K562 (cell line): ENCODE results near the gene LACTB. TPM values are rescaled to one million over a fixed set of nuclear protein-coding genes. Genes with fewer than 3 reads are reported as not detected.

Source experiments
- ARID1B ChIP-seq: fragments of 450-650 bp; IDR thresholded peaks from 2 replicates; pipeline ENCODE4 v1.6.1; 2016; ENCODE audit warnings: antibody characterized with exemption, mild to moderate bottlenecking, inconsistent platforms
- BHLHE40 ChIP-seq: IDR thresholded peaks from 2 replicates; pipeline ENCODE4 v1.6.1; 2011; ENCODE audit warnings: low read length, improper control_type of control experiment
- GATAD2B ChIP-seq: fragments of 450-650 bp; IDR thresholded peaks from 2 replicates; pipeline ENCODE4 v1.6.1; 2017; ENCODE audit warnings: mild to moderate bottlenecking, borderline replicate concordance
- GTF2E2 ChIP-seq: fragments of 200-800 bp; sonication (Bioruptor generic); IDR thresholded peaks from 2 replicates; pipeline ENCODE4 v1.6.1; 2016; ENCODE audit warnings: missing genetic modification characterization, missing compliant biosample characterization
- HDAC3 ChIP-seq: fragments of 450-650 bp; IDR thresholded peaks from 2 replicates; pipeline ENCODE4 v1.6.1; 2018; ENCODE audit warnings: borderline replicate concordance, mild to moderate bottlenecking, moderate library complexity; ENCODE audit not compliant: partially characterized antibody
- JUND ChIP-seq, 2 experiments: IDR thresholded peaks; 2 replicates in 1 of 2; 3 replicates in 1 of 2; pipeline ENCODE4 v1.6.1; 2011; ENCODE audit warnings: borderline replicate concordance in 2 of 2, low read depth in 2 of 2, low read length in 2 of 2, improper control_type of control experiment in 1 of 2, missing biosample characterization in 1 of 2, missing genetic modification characterization in 1 of 2, missing genetic modification reagents in 1 of 2
- KLF10 ChIP-seq: fragments of 250-450 bp; sonication (Bioruptor Pico); IDR thresholded peaks from 2 replicates; pipeline ENCODE4 v1.6.1; 2021; ENCODE audit warnings: matching md5 sums
- MCM7 ChIP-seq, 2 experiments: fragments of 450-650 bp; IDR thresholded peaks; 2 replicates each; pipeline ENCODE4 v1.6.1; 2016 to 2018
- MYC ChIP-seq, 2 experiments: fragments of 250-450 bp in 1 of 2; sonication (Bioruptor Pico) in 1 of 2; IDR thresholded peaks; 2 replicates each; pipeline versions ENCODE4 v1.5.1 to v1.6.1; 2012 to 2021; ENCODE audit warnings: low read depth in 2 of 2, borderline replicate concordance in 1 of 2, improper control_type of control experiment in 1 of 2, low read length in 1 of 2, mild to moderate bottlenecking in 1 of 2, moderate library complexity in 1 of 2
- NRF1 ChIP-seq, 2 experiments: fragments of 450-650 bp; IDR thresholded peaks in 1 of 2; conservative IDR thresholded peaks in 1 of 2; 2 replicates each; pipeline ENCODE4 v1.6.1; 2014; ENCODE audit warnings: mild to moderate bottlenecking in 2 of 2
- RBM22 ChIP-seq: fragments of 200-400 bp; formaldehyde crosslinking; IDR thresholded peaks from 2 replicates; pipeline ENCODE4 v1.6.1; 2018; ENCODE audit warnings: low read length, low read depth; ENCODE audit not compliant: poor library complexity, severe bottlenecking
- RERE ChIP-seq: sonication (generic); formaldehyde crosslinking; IDR thresholded peaks from 2 replicates; pipeline ENCODE4 v1.8.0; 2023; ENCODE audit warnings: missing genetic modification reagents, mild to moderate bottlenecking, borderline replicate concordance
- SFPQ ChIP-seq: fragments of 200-400 bp; formaldehyde crosslinking; IDR thresholded peaks from 2 replicates; pipeline ENCODE4 v1.6.1; 2017; ENCODE audit warnings: mild to moderate bottlenecking, low read depth, low read length, moderate library complexity
- SP2 ChIP-seq: IDR thresholded peaks from 2 replicates; pipeline ENCODE4 v1.6.1; 2011; ENCODE audit warnings: mild to moderate bottlenecking, low read depth, low read length, moderate library complexity; ENCODE audit not compliant: poor library complexity, severe bottlenecking; ENCODE audit errors: extremely low read depth
- ZNF384 ChIP-seq: IDR thresholded peaks from 2 replicates; pipeline ENCODE4 v1.6.1; 2012; ENCODE audit warnings: low read depth, low read length, improper control_type of control experiment
- ZNF512 ChIP-seq: IDR thresholded peaks from 2 replicates; pipeline ENCODE4 v1.6.1; 2016; ENCODE audit warnings: missing genetic modification characterization, missing compliant biosample characterization
- polyA plus RNA-seq, 8 experiments: library from polyadenylated mRNA; depleted of rRNA in 4 of 8; stranded (reverse) in 5 of 8; unstranded in 3 of 8; fragments of >200 nt; fragmentation: Nextera tagmentation in 2 of 8; fragmentation: Illumina TruSeq in 1 of 8; extraction: Ambion mirVana in 2 of 8; extraction: Trizol in 1 of 8; gene quantifications; 2 replicates each; pipeline versions ENCODE4 v1.2.1 to v1.2.3, GENCODE V29; 2011 to 2014; ENCODE audit warnings: inconsistent platforms in 1 of 8, missing spikeins in 1 of 8
- total RNA-seq, 7 experiments: library from RNA; depleted of rRNA in 6 of 7; stranded (reverse); fragments of >200 nt in 6 of 7; fragmentation: Illumina TruSeq in 2 of 7; extraction: Trizol in 2 of 7; gene quantifications; 2 replicates each; pipeline versions ENCODE4 v1.2.1 to v1.2.3, GENCODE V29; 2011 to 2021; ENCODE audit warnings: low replicate concordance in 1 of 7

LACTB gene
- total and polyA plus RNA-seq, 9 of the 15 experiments (the other 6 are each of a cell fraction or from before 2014, with no cell fraction given) = 3.1 to 15.5 (median 9.8) TPM

- TF ChIP-seq RERE (CRISPR knock-in tag) (no peak), RBM22 (no peak), GTF2E2 (no peak), ARID1B (no peak), HDAC3 (no peak), MCM7 (IDR thresholded peaks at IDR 0.05) (no peak), GATAD2B (no peak), SP2 (no peak), ZNF384 (peak; percentile 37; the same call in 1 of the 2 replicates), BHLHE40 (peak; percentile 51; the same call in 1 of the 2 replicates), SFPQ (no peak), KLF10 (no peak), ZNF512 (tag) (no peak), JUND (IDR thresholded peaks at IDR 0.05; ENCODE audit: borderline replicate concordance, low read depth, low read length) (peak; percentile 52), JUND (tag; IDR thresholded peaks at IDR 0.05; ENCODE audit: borderline replicate concordance, low read depth, low read length) (peak; percentile 31; the same call in 1 of the 3 replicates), NRF1 (conservative IDR thresholded peaks at IDR 0.05 in 1 of 2, IDR thresholded peaks at IDR 0.05 in 1 of 2) (peak; percentile 37 to 59; a peak in 3 of 4 replicates), MYC (IDR thresholded peaks at IDR 0.05; ENCODE audit: low read depth, low read length) (peak; percentile 75), MYC (CRISPR knock-in tag; IDR thresholded peaks at IDR 0.05; ENCODE audit: borderline replicate concordance, low read depth) (no peak)
These were observed 28.0 kb upstream of the LACTB start (continued) for GRCh38 chr15:63093486-63094205.
